ENCODE results near the gene OR2H2. TPM values are rescaled to one million over a fixed set of nuclear protein-coding genes. Genes with fewer than 3 reads are reported as not detected.

Gene OR2H2
- total and polyA plus RNA-seq, 2 of the 13 experiments (the other 11 are each of a cell fraction or from before 2014, with no cell fraction given) = not detected

GRCh38 chr6:29558439-29559079 is 26.4 kb upstream of the OR2H2 start (continued):
- no peak for TF ChIP-seq ZNF407 (CRISPR knock-in tag; IDR thresholded peaks at IDR 0.05; ENCODE audit: not compliant biosample characterization)

DNA sequence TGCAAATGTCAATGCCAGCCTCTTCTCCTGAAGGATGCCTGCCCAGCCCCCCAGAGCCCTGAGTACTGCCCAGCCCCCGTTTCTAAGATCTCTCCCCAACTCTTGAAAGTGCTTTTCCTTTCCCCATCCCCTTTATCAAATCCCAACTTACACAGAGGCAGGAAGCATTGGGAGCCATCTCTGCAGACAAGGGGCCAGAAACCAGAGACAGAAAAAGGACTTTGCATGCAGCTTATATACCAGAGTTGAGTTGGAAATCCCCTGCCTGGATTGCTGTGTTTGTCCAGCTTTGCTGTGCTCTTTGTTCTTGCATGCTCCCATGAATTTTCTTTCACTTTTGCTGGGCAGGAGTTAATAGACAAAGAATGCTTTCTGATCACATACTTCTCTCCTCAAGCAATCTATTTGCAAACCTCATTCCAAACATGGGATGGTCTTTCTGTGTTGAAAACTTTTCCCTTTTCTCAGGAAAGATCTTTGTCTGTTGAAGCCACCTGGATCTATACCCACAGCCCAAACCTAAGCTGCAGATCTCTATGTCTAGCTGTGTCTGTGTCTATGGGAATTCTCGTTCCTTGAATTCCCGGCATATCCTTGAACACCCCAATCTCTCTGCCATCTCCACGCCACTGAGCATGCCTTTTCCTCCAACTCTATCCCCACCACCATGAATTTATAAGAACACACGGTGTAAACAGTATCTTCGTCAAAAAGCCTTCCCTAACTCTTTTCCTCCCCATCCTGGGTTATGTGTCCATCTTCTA is 25.2 kb upstream of the OR2H2 start, which contains the start of gene UBD:
TSS of gene UBD (minus strand) at position 209 of the 764 bp plus-strand sequence. CDS start at position 178, 31 bp downstream.
- FAIRE-seq (peak; percentile 83), DNase-seq (ENCODE audit: low spot score) (peak; percentile 71), ATAC-seq (peak; percentile 91)
- H3K27ac ChIP-seq (ENCODE audit: extremely low read length, insufficient read depth, low read length) = peak within 1 kb of the TSS; percentile 24
- TSS peak; percentile 91 for BruUV-seq (replicated peaks)
- intact Hi-C loops (cut with micrococcal nuclease; ENCODE audit: unreplicated experiment) = no loop called here
- peak within 1 kb of the TSS; percentile 67 for H3K4me2 ChIP-seq (ENCODE audit: low read depth, low read length)
- peak within 1 kb of the TSS; percentile 85 for H2AFZ ChIP-seq (ENCODE audit: low read length)
- peaks cover 37% of the 10 kb centered on the region for H3K4me1 ChIP-seq (ENCODE audit: insufficient read depth, low read length)
- H3K9me3 ChIP-seq (ENCODE audit: low read length) = no peaks in the 10 kb centered on the region
- ChIA-PET CTCF (ENCODE audit: low intra/inter-chr PET ratio, low total read pairs) (no interaction called here), POLR2A (interaction anchor here (0.6 to 2.6 kb wide), 7 partner anchors 10 to 694 kb away, joined by 3 to 8 read pairs (median 5); a partner anchor contains a TSS)
- no peaks in the 10 kb centered on the region for H3K36me3 ChIP-seq (replicated peaks in 1 of 2; ENCODE audit: control insufficient read depth in 1 of 2, insufficient read depth in 2 of 2, low read length in 2 of 2)
- WGBS (ENCODE audit: low lambda C conversion rate) = 3% methylated on average over 6 of the region's 6 CpGs
- H3K79me2 ChIP-seq (ENCODE audit: insufficient read depth, low read length) = no peaks in the 10 kb centered on the region
- H3K9ac ChIP-seq (ENCODE audit: insufficient read depth, low read depth, low read length) = peak within 1 kb of the TSS; percentile 24
- H4K20me1 ChIP-seq (ENCODE audit: insufficient read depth, low read length) = no peaks in the 10 kb centered on the region
- H3K4me3 ChIP-seq (replicated peaks in 1 of 3; ENCODE audit: insufficient read depth in 1 of 3, low read depth in 2 of 3, low read length in 3 of 3) = peak within 1 kb of the TSS; percentile 1 to 26 (median 15); a peak in 4 of 6 replicates
- H3K27me3 ChIP-seq (ENCODE audit: control insufficient read depth in 1 of 2, insufficient read depth in 2 of 2, low read length in 2 of 2) = no peaks in the 10 kb centered on the region
- in situ Hi-C loops (cut with HindIII; ENCODE audit: extremely low pct_ligation_motif_present, low pct_unique_long_range_greater_than_20kb) = no loop called here
- TF ChIP-seq SAP130 (CRISPR knock-in tag; IDR thresholded peaks at IDR 0.05; ENCODE audit: low read depth) (peak; percentile 26; the same call in 1 of the 2 replicates), CBFB (CRISPR knock-in tag; IDR thresholded peaks at IDR 0.05) (no peak), RARA (CRISPR knock-in tag; IDR thresholded peaks at IDR 0.05) (0 out of 2 replicates have a peak, but pooled peaks have one; percentile 7), RELA (CRISPR knock-in tag; IDR thresholded peaks at IDR 0.05) (peak; percentile 100)
- TF ChIP-seq, protein P1, sequence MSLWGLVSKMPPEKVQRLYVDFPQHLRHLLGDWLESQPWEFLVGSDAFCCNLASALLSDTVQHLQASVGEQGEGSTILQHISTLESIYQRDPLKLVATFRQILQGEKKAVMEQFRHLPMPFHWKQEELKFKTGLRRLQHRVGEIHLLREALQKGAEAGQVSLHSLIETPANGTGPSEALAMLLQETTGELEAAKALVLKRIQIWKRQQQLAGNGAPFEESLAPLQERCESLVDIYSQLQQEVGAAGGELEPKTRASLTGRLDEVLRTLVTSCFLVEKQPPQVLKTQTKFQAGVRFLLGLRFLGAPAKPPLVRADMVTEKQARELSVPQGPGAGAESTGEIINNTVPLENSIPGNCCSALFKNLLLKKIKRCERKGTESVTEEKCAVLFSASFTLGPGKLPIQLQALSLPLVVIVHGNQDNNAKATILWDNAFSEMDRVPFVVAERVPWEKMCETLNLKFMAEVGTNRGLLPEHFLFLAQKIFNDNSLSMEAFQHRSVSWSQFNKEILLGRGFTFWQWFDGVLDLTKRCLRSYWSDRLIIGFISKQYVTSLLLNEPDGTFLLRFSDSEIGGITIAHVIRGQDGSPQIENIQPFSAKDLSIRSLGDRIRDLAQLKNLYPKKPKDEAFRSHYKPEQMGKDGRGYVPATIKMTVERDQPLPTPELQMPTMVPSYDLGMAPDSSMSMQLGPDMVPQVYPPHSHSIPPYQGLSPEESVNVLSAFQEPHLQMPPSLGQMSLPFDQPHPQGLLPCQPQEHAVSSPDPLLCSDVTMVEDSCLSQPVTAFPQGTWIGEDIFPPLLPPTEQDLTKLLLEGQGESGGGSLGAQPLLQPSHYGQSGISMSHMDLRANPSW (CRISPR knock-in tag; IDR thresholded peaks at IDR 0.05; ENCODE audit: borderline replicate concordance) = 0 out of 2 replicates have a peak, but pooled peaks have one; percentile 46

Measured in HepG2 (cell line).